Stimulated activated naive CD4-positive, alpha-beta T cell treated with Interleukin-2 at 50 U/mL for 16 hours (primary cell): ENCODE measurements around the gene ITPKB.
"Not testable (repeated sequence)": the region's sequence is repeated elsewhere in the genome, so short reads cannot be mapped to it uniquely, and the experiment has no call there.

Source experiments
- DNase-seq: peaks from one replicate; lab custom pipeline; 2025; lab: John Stamatoyannopoulos, UW

ITPKB gene

DNA sequence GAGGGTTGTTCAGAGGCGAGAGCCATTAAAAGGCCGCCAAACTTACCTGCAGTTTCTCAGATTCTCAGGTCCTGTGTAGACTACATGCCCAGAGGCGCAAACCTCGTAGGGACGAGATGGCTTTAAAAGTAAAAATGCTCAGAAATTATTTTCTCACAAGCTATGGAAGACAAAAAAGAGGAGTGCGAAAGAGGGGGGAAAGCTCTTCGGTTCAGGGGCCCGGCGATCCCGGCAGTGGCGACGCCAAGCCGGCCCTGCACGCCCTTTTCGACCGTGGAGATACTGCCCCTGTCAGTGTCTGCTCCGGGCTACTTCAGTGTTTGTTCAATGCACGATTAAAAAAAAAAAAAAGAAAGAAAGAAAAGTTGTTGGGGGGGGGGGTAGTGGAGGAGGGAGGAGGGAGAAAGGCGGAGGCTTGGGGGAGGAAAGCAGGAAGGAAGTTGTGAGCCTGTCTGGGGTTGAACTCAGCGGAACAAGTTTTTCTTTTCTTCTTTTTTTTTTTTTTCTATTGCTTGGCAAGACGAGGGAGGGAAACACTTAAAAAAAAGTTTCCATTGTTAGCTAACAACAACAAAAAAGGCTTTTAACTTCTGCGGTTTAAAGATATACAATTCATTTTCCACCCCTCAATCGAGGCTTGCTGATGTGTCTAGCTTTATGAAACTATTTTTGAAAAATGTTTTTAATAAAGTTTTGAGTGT lies at the start of gene ITPKB:
Gene ITPKB, minus strand, starts transcription at position 288 of the 701 bp plus-strand sequence. CDS start 1,824 bp downstream, outside the sequence.
- peak; percentile 67 for DNase-seq

DNA sequence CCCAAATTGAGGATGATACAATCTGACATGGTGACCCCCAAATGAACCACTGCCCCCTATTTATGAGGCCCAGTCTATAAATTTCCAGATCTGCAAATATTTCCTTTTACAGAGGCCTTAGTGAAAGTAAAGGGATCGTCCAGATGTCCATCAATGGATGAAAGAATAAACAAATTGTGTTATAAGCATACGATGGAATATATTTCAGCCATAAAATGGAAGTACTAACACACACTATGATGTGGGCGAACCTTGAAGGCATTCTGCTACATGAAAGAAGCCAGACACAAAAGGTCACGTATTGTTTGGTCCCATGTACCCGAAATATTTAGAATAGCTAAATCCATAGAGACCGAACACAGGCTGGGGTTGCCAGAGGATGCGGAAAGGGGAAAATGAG lies 48.6 kb upstream of the ITPKB start:
- no peak for DNase-seq

DNA sequence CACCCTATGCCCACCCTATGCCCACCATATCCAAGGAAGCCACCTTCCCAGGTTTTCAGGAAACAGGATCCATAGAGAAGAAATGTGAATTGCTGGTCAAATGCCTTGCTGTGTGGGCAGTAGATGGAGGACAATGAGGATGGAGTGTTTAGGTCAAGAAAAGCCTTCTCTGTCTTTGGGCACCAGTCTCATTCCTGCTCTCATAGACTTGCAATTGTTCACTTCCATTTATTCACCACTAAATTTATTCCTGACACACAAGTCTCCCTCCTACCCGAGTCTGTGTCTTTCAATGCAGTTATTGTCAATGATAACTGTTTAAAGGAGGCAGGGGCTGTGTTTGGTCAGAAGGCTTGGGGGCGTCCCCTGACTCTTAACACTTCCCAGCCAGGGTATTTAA lies 48.0 kb upstream of the ITPKB start:
- no peak for DNase-seq

DNA sequence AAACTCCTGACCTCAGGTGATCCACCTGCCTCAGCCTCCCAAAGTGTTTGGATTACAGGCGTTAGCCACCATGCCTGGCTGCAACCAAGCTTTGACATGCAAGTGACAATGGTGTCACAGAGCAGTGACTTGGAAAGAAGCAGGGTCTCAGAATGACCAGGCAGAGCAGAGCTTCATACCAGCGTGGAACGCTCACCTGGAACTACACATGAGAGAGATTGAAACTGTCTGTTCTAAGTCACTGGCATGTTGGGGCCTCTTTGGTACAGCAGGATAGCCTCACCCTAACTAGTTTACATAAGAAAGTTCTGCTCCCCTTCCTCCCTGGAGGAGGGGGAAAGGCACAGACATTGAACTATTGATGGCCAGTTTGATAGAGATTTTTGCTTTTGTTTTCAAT lies 47.5 kb upstream of the ITPKB start:
- no peak for DNase-seq

DNA sequence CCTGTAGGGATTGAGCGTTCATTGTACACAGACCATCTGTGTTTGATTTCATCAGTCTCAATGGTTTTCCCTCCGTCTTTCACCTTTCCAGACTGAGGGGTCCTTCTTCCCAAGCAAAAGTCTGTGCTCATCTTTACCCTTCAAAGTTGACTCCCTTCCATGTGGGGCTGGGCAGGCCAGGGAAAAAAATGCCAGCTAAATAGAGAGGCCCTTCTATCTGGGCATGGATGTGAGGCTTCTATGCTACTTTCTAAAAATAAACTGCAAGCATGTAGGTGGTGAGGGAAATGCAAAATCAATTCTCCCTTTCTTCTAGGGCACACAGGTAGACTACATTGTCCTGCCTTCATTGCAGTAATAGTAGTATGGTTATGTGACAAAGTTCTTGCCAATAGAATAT lies 46.7 kb upstream of the ITPKB start:
- no peak for DNase-seq

DNA sequence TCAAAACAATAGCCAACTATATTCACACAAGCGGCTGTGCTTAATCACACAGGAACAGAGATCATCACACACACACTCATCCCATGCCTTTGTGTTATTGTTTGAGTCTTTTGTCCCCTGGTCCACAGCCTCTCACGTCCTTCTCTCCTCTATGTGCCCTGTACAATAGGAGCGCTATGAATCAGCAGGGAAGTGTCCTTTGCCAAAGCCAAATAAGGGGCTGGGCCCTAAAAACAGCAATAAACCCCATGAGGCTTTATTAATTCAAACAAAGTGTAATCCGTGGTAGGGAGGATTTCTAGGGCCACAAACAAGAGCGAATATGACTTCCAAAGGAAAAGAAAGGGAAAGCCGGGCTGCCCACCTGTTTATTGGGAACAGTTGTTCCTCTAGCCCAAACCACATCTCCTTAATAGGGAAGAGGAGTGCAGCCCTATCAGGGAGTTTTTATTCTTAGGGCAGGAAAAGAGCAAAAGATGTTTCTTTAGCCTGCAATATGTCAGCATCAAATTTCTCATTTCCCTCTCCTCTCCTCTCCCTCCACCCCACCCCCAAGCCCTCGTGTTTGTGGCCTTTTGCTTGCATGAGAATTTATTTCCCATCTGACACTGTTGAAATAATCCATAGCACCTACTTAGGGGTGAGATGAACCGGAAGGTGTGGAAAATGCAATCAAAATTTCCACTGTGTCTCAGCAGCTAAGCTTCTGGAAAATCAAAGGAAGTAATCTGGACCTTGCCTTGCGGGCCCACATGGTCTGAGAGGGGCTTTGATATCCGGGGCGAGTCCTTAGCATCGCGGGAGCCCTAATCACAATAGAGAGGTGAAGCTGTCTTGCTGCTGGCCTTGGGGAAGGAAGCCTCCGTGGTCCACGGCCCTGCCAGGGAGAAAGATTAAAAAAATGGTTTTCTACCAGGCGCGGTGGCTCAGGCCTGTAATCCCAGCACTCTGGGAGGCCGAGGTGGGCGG lies 45.3 kb upstream of the ITPKB start:
- no peak for DNase-seq

DNA sequence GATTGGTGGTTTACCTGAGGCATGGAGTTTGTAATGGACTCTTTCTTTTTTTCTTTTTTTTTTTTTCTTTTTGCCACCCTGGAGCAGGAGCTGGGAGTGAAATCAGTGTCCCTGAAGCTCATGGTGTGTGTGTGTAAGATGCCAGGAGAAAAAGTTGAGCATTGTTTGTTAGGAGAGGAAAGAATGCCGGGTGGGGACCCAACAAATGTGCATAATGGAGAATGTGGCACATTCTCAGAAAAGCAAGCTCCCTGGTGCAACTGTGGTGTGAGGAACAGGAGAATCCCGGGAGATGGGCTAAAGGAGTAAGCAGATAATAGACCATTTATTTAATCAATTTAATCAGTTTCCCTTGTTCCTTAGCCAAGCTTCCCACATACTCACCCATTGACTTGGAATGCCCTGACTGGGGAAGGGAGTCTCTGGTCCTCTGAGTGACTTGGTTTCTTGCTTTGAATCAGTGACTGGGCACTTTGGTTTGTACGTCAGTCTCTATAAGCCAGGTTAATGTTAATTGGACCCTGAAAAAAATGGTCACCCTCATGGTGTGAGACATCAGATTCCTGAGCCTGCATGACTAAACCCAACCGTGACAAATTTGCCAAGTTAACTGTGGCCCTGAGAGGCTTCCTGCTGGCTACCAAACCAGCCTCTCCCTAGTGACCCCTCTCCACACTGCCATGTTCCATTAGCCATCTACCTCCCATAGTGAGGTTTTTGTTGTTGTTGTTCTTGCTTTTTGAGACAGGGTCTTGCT lies 43.9 kb upstream of the ITPKB start:
- DNase-seq = no peak

DNA sequence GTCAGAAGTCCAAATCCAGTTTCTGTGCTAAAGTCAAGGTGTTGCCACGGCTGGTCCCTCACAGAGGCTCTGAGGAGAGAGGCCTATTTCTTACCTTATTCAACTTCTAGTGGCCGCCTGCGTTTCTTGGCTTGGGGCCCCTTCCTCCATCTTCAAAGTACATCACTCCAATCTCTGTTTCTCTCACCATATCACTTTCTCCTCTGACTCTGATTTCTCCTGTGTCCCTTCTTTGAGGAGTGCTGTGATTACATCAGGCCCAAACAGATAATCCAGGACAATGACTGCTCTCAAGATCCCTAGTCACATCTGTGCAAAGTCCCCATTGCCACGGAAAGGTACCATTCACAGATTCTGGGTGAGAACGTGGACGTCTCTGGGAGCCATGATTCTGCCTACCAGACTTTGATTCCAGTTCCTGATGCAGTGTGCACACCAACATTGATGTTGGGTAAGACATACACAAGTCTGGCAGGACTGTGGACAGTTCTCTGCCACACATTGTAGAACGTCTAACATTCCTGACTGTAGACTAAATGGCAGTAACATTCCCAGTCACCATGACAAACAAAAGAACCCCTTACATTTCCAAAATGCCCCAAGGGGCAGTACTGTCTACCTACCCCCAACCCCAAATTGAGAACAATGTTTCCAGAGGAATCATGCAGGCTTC lies 43.0 kb upstream of the ITPKB start:
- DNase-seq = no peak

DNA sequence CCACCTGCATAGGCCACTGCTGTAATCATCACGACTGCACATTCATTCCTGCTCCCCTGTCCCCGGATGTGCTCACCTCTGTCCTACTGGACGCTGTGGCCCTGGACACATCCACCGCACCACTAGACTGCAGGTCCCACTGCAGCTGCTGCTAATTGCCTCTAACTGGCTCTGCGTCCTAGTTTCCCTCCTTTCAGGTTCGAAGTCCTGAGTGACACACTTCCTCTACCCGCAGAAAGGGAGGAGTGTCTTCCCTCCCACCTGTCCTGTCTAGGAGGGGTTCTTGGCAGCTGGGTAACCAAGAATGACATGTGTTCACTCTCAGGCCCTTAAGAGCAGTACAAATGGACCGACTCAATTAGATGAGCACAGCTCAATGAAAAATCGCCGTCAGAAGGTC lies 40.5 kb upstream of the ITPKB start:
- DNase-seq = no peak

DNA sequence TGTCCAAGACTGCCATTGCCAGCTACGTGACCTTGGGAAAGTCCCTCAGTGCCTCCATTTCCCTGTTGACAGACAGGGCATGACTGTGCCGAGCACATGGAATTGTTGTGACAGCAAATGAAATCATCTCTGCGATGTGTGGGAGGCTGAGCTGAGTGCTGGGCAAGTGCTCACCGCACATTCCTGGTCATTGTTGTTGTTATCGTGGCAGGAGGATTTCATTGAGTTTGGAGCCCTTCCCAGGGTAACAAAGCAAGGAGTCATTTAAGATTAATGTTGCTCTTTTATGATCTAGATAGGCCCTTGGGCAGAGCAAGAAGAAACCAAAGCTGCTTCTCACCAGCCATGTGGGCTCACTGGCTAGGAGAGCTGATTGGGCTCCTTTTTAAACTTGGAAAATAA lies 39.6 kb upstream of the ITPKB start:
- no peak for DNase-seq

DNA sequence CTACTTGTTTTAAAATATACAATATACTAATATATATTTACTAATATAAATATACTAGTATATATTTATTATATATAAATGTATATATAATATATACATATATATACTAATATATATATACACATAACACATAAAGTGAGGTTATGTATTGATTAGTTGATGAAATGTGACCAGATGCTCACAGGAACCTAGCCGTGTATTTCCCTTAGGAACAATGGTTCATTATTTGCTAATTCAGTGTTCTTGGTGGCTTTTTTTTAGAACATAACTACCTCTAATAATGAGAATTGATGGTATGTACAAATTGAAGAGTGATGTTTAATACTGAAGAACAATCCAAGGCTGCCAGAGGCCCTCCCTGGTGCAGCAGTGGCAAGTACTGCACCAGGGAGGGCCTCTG lies 37.9 kb upstream of the ITPKB start:
- DNase-seq = no peak

DNA sequence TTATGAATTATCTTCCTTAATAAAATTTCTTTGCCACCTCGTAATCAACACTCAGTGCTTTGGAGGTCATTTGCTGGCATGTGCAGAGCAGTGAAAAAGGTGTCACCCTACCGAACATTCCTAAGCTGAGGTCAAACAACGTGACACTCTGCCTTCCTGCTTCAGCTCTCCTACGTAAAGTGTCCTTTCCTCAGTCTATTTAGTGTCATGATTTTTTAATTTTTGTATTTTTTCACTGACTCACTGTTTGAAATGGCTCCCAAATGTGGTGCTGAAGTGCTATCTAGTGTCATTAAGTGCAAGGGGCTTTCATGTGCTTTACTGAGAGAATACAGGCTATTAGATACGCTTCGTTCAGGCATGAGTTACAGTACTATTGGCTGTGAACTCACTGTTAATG lies 37.0 kb upstream of the ITPKB start:
- no peak for DNase-seq

DNA sequence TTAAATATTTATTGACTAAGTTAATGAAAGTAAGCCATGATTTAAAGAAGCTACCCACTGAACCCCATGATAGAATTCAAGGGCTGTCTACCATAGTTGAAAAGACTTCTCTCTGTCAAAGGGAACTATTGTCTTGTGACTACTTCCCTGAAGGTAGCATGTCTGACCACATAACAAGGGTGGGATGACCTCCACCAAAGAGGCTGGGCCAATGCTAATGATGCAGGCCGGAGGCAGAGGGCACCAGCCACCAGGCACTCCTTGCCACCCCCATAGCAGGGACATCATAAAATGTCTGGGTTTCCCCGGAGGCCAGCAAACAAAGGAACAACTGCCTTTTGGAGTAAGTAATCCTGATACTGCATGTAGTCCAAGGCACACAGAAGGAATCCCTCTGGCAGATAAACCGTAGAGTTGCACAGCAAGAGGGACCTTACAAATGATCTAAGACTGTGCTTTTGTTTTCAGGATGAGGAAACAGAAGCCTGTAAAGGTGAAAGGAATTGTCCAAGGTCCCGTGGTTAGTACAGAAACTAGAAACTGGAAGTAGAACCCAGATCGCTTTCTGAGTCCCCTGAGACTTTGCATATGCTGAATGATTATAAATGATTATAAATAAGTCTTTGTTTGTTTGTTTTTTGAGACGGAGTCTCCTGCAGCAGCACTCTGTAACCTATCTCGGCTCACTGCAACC lies 33.5 kb upstream of the ITPKB start:
- no peak for DNase-seq

DNA sequence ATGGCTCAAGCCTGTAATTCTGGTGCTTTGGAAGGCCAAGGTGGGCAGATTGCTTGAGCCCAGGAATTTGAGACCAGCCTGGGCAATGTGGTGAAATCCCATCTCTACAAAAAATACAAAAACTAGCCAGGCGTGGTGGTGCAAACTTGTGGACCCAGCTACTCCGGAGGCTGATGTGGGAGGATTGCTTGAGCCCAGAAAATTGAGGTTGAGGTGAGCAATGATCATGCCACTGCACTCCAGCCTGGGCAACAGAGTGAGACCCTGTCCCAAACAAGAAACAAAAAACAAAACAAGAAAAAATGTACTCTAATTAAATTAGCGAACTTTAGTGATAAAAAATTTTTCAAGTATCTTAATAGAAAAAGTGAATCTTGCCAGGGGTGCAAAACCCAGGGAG lies 28.1 kb upstream of the ITPKB start:
- not testable (repeated sequence) for DNase-seq

DNA sequence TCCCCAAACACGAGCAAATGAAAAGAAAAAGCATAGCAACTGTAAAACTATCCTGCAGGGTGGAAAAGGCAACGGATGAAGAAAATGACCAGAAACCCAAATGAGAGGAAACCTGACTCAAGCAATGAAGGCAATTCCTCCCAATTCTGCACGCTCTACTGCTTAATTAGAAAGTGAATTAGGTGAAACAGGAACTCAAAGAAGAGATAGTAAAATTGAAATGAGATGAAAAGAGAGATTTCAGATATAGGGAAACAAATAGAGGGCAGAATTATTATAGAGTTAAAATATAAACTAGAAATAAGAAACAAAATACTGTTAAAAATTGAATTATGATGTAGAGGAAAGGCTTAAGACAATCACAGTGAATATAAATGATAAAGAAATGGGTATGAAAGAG lies 27.5 kb upstream of the ITPKB start:
- DNase-seq = no peak

DNA sequence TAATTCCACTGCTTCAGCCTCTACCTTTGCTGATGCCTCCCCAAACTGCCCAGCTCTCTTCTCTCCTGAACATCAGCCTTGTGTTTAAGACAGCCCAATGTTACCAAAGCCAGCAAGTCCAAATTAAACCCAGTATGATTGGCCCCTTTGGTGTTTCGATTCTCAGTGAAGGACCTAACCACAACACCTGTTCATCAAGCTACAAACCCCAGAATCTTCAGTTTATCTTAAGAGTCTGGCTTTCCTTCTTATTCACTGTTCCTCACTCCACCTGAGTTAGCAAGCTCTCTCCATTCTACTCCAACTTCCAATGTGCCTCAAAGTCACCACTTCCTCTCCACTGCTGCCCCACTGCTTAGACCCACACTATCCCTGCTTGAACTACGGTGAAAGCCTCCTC lies 25.5 kb upstream of the ITPKB start:
- DNase-seq = no peak

DNA sequence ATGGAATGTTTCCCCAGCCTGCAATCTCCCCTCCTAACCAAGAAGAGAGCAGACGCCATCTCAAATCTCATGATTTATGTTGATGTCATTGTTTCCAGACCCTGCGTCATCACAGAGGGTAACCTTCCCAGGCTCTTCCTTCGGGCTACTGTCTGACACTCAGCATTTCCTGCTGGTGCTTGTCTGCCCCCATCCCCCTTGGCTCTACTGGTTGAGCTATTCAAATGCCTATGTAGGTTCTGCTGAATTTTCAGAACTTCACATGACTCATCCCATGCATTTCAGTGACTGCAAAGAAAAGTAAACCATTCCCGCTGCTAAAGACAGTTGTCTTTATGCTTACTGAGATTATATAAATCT lies 24.8 kb upstream of the ITPKB start:
- DNase-seq = peak; percentile 3

DNA sequence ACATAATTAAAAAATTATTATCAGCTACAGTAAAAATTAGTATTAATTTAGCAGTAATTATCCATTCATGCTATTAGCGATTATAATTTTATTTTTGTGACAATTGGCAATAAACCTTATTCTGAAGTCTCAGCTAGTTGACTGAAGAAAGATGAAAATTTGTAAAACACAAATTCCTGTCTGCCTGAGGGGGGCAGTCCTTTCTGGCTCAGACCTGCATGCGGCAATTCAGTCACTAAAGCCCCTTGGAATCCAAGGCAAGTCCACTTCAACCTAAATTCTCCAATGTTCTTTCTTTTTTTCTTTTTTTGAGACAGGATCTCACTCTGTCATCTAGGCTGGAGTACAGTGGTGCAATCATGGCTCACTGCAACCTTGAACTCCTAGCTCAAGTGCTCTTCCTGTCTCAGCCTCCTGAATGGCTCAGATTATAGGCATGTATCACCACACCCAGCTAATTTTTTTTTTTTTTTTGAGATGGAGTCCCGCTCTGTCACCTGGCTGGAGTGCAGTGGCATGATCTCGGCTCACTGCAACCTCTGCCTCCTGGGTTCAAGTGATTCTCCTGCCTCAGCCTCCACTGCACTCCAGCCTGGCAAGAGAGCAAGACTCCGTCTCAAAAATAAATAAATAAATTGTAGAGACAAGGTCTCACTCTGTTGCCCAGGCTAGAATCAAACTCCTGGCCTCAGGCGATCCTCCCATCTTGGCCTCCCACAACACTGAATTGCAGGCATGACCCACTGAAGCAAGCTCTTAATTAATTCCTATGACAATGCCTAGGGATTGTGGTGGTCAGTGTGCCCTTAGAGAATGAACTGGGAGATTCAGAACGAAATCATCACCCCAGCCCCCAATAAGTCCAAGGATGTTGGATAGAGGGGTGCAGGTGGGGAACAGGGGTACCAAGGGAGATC lies 24.2 kb upstream of the ITPKB start:
- DNase-seq = no peak

DNA sequence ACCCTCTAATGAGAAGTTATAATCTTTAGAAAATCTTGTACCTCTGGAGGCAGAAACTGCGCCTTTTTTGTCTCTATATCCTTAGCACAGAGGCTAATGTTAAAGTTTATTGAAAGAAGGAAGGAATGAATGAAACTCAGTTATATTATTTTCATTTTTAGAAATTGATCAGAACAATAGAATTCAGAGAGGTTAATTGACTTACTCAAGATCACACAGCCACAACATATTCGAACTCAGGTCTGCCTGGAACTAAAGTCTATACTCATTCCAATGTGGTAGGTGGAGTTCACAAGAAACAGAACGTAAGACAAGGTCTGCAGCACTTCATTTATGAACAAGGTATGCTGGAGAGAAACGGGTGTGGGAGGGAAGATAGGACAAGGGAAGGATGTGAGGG lies 23.0 kb upstream of the ITPKB start:
- DNase-seq = no peak

DNA sequence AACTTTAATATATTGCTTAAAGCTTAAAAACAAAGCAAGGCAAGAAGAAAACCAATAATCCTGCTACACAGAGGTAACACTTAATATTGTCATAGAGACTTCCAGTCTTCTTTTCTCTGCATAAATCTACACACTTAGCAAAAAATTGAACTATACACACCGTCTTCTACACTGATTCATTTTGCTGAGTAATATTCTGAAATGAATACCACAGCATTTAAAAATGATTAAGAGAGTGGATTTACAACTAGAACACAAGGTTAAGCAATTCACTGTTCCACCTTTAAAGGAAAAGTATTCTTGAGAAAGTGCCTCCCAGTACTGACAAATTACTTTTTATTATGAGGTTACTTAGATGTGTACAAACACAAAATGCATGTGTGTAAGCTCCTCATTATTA lies 22.2 kb upstream of the ITPKB start:
- DNase-seq = no peak
